Epidermal melanocyte (primary cell): ENCODE results near the gene CASP7.
"Not testable (repeated sequence)": the region's sequence is repeated elsewhere in the genome, so short reads cannot be mapped to it uniquely, and the experiment has no call there.

ENCODE experiments used
- DNase-seq: peaks from one replicate; pipeline ENCODE4 v3.0.0; 2011; ENCODE audit warnings: low spot score; ENCODE audit not compliant: insufficient read length

CASP7 gene

GRCh38 chr10:113679463-113680189 is at the start of gene CASP7:
CASP7 (plus strand) TSS chr10:113679912; CDS start chr10:113697494, 17,582 bp downstream.
- DNase-seq = peak; percentile 71

GRCh38 chr10:113630929-113631533 is 48.7 kb upstream of the CASP7 start:
- no peak for DNase-seq

GRCh38 chr10:113631684-113632367 is 47.9 kb upstream of the CASP7 start:
- DNase-seq = no peak

GRCh38 chr10:113639966-113640365 is 39.7 kb upstream of the CASP7 start:
- no peak for DNase-seq

GRCh38 chr10:113641702-113642101 is 38.0 kb upstream of the CASP7 start:
- no peak for DNase-seq

GRCh38 chr10:113643183-113643582 is 36.5 kb upstream of the CASP7 start:
- DNase-seq = no peak

GRCh38 chr10:113644185-113645120 is 35.3 kb upstream of the CASP7 start:
- DNase-seq = no peak

GRCh38 chr10:113646336-113647201 is 33.1 kb upstream of the CASP7 start:
- DNase-seq = no peak

GRCh38 chr10:113647812-113648211 is 31.9 kb upstream of the CASP7 start:
- DNase-seq = no peak

GRCh38 chr10:113648478-113648877 is 31.2 kb upstream of the CASP7 start:
- no peak for DNase-seq

- DNase-seq = no peak
Observed at GRCh38 chr10:113650172-113650571, 29.5 kb upstream of the CASP7 start.

- DNase-seq = no peak
Observed at GRCh38 chr10:113651021-113651420, 28.7 kb upstream of the CASP7 start.

GRCh38 chr10:113651898-113652297 is 27.8 kb upstream of the CASP7 start:
- no peak for DNase-seq

GRCh38 chr10:113652456-113652855 is 27.3 kb upstream of the CASP7 start:
- DNase-seq = not testable (repeated sequence)

GRCh38 chr10:113656896-113657295 is 22.8 kb upstream of the CASP7 start:
- no peak for DNase-seq

GRCh38 chr10:113657544-113657943 is 22.2 kb upstream of the CASP7 start:
- no peak for DNase-seq

GRCh38 chr10:113661332-113661731 is 18.4 kb upstream of the CASP7 start:
- DNase-seq = no peak

GRCh38 chr10:113663142-113663541 is 16.6 kb upstream of the CASP7 start:
- no peak for DNase-seq

- no peak for DNase-seq
Observed at GRCh38 chr10:113663908-113664307, 15.8 kb upstream of the CASP7 start, which contains the start of gene NRAP. NRAP (minus strand) TSS chr10:113664041; CDS start chr10:113663882, 159 bp downstream.

- DNase-seq = no peak
Observed at GRCh38 chr10:113665352-113665751, 14.4 kb upstream of the CASP7 start.
